Activated CD8-positive, alpha-beta memory T cell treated with anti-CD3 and anti-CD28 coated beads, Interleukin-2, amount 50 U/mL, for 4 hours (primary cell): ENCODE results near the gene PRKCE.
"Not testable (repeated sequence)": the region's sequence is repeated elsewhere in the genome, so short reads cannot be mapped to it uniquely, and the experiment has no call there.

Source experiments
- DNase-seq: peaks from one replicate; pipeline ENCODE4 v3.0.0-alpha.2; 2020

PRKCE gene

DNA sequence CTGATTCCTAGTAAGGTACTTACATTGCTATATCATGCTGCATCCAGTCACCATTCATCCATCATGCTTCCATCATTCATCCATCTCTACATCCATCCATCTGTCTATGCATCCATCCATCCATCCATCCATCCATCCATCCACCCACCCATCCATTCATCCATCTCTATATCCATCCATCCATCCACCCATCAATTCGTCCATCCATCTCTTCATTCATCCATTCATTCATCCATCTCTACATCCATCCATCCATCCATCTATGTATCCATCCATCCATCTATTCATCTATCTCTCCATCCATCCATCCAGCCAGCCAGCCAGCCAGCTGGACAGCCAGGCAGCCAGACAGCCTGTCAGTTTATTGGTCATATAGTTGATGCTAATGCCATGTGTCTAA is 20.7 kb downstream of the PRKCE start:
- DNase-seq, result no peak

DNA sequence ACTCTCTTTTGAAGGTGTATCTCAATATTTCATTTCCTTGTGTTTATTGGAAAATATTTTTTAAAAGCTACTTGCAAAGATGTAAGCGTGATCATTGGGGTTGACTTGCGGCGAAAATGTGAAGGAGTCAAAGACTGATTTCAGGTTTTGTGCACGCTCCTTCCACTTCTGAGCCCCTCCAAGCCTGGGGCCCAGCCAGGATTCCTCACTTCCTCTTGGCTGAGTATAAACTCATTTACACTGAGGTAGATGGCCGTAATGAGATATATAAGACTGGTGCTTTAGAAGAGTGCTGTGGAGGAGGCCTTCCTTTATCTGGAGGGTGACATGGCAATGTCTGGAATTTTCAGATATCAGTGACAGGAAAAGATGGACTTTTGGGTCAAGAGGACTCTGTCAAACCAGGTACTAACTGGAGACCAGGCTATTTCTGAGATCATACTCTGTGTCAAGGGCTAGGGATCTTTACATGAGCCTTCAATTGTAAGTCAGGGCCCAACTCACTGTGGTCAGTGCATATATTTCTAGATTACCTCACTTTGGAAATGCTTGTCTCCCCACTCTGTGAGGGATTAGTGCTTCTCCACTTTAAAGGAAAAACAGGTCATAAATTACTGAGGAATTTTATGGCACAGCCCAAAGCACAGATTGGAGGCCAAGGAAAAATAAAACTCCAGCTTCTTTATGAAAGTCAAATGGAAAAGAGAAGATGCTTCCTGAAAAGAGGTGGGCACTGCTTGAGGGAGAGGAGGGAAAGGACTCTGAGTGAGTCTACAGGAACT is 22.8 kb downstream of the PRKCE start:
- DNase-seq, result no peak

DNA sequence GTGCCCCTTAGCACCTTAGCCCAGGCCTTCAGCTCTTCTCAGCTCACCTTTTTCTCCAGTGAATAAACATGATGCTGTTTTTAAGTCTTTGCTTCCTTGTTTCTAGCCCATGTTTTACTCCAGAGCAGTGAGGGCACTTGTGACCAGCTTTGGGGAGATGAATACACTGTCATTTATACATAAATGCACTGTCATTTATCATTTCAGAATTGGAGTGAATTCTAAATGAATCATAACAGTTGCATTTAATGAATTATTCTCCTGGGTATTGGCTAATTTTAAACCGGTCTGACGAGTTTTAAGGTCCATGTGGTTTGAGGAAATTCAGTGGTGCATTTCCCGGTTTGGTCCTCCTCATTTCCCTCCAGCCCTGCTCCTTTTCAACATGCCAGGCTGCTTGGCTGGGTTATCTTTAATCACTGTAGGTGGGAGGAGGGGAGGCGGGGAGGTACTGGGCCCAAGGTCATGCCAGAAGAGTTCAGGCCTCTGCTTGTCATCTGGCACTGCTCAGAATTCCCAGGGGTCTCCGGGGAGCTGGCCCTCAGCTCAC is 23.9 kb downstream of the PRKCE start:
- no peak for DNase-seq

DNA sequence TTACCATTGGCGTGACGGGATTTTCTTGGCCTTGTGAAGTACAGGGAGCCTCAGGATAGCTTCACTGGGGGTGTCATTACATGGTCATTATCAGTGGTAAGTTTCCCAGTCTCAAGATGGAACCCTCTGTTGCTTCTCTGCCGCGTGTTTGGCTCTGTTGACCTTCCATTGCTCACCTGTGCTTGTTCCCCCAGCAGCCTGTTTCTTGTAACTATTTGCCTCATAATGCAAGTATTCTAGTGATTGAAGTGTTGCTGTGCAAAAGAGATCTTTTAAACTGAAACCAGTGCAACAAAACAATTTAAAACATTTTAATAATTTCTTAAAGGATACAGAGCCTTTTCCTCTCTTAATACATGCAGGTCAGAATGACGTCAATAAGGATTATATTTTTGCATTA is 24.6 kb downstream of the PRKCE start:
- DNase-seq, result no peak

DNA sequence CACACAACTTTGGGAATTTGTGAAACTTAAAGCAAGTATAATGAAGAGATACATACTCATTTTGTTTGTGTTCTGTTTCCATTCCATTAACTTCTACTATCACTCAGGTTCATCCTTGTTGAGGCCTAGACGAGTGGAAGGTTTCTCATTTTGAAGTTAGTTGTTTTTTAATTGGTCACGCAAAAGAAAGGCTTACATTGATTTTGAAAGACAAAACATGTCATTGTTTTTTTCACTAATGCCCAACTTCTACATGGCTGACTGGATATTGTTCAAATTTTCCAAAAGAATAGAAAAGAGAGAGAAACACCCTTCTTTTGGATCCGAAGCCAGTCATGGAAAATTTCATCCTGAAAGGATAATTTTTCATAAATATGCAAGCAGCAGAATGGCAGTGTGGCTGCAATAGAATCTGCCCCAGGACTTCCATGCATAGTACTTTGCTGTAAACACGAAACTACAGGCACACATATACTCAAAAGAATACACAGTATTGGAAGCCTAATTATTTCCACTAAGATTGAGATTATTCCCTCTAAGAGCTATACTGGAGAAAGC is 27.4 kb downstream of the PRKCE start:
- DNase-seq, result no peak

DNA sequence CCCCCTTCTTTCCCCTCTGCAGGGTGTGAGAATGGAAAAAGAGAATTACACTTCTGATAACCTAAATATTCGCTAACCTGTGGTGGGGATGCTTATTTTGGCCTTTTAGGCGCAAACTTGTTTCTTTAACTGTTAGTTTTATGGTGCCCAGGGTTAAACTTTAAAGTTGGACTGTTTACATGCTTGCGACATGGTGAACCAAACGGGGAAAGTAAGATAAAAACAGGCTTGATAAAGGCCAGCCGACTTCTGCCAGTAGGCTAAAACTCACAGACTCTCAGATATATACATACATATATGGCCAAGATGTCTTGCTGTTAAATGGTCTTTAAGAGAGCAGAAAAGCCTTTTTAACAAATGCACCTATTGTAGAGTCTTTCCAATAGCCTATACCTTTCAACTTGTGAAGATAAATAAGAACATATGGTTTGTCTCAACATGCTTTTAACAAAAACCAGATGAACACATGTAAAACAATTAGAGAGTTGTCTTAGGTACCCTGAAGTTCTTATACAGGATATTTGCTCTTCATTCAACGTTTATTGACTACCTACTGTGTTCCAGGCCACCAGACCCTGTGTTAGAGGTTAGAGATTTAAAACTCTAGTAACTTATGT is 29.0 kb downstream of the PRKCE start:
- DNase-seq, result no peak

DNA sequence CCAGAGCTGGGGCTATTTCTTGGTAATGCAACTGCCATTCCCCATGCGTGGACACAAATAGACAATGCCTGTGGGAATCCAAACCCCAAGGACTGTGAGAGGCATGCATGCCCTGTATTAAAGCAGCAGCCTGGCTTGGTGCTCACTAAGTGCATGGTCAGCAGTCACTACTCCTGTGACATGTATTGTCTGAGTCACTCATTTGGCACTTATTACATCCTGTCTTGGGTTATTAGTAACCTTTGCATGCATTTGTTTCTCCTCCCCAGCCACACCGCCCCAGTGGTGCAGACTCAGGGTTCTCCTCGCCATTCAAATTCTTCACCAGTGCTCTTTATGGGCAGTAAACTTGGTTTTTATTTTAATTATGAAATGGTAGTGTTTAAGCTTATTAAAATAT is 30.2 kb downstream of the PRKCE start:
- DNase-seq, result no peak

DNA sequence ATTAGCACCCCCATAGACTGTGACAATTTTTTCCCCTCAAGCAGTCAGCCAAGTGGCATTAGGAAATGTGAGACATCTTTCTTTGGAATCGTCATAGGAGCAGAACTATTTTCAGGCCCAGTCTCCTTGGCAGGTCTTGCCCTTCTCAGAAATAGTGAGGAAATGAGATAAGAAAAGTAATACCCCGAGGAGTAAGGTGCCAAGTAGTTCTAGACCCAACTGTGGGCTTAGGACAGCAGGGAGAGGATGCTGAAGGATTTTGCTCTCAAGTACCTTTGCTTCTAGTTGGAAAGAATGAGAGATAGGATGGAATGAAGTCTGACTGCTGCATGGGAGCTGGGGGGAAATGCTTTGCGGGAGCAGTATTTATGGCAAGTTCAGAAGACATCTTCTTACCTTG is 31.8 kb downstream of the PRKCE start:
- no peak for DNase-seq

DNA sequence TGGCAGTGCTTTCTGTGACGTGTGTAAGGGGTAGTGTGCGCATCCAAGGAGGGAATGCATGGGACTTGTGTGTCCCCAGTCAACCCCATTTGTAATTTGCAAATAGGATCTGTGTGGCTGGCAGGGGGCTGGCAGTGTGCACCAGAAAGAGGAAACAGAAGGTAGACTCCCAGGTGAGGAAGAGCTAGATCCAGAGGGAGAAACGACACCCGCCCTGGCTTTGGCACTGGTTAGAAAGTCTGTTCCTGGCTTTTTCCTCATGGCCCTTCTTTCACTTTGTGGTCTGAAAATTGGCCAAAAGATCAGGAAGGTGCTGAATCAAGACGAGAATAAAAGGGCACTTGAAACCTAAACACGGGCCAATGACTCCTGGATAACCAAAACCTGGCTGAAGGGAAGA is 33.3 kb downstream of the PRKCE start:
- no peak for DNase-seq

DNA sequence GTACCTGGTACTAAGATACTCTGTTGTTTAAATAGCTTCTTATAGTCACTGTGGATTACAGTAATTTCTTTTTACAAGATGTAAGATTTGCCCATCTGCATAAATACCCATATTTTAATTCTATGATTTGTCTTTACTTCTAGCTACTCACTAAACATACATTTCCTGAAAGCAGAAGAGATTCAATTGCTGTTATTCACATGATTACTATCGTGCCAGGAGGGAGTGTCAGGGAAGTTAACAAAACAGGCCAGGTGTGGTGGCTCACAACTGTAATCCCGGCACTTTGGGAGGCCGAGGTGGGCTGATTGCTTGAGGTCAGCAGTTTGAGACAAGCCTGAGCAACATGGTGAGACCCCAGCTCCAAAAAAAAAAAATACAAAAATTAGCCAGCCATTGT is 33.8 kb downstream of the PRKCE start:
- DNase-seq, result no peak

DNA sequence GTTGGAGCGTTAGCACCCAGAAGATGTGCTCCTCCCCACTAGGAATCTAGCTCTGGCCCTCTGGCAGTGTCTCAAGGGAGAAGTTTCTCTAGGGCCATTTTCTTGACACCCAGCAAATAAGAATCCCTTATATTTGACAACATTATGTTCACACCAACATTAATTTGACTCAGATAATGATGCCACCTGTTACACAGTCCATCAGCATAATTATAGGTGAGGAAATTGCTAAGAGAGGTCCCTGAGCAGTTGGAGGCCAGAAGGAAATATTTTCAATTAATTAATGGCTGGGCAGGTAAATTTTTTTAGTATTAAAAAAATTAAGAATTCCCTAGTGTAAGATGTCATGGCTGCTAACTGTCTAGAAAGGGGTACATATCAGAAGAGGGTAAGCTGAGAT is 36.5 kb downstream of the PRKCE start:
- DNase-seq, result no peak

DNA sequence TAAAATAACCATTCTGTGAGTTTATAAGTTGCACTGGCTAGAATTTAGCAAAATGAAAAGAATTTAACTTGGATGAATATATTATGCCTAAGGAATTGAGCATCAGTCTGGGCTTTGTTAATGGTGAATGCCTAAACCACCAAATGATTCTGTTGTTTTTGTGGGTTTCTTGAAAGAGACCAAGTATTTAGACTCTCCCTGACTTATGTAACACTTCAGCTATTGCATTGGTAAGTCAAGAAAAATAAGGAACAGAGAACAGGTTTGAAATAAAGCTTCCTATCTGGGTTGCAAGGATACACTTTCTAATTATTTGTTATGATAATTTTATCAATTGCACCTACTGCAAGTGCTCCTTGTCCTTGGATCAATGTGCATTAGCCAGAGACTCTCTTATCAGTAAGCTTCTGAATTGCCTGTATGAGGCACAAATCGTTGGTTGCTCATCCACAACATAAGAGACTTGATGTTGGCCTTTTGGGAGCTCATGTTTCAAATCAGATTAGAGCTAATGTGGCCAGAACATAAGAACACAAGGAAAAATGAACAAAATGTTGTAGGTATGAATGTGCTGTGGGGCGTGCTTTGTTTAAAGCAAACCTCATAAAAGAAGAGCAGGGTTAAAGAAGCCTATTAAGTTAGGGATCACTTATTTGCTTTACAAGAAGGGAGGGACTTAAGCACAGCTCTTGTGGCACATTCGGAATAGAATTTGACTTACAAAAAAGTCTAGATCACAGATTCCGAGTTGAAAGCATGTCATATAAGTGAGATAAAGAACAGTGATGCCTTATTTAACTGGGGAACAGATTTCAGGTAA is 37.2 kb downstream of the PRKCE start:
- DNase-seq, result no peak

DNA sequence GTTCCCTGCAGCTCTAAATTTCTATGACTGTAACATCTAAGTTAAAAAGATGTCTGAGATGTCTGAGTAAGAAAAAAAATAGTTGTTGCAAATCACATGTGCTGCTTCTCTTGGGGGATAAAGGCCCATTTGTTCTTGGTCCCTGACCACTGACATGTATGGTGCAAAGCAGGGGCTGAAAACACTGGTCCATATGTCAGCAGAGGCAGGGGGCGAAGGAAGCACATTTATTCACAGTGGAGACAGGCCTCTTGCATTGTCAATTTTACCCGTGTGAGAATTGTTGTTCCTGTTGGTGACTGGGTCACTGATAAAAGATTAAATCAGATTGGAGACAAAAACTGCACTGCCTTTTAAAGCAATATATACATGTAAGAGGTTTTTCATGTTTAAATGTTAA is 38.8 kb downstream of the PRKCE start:
- no peak for DNase-seq

DNA sequence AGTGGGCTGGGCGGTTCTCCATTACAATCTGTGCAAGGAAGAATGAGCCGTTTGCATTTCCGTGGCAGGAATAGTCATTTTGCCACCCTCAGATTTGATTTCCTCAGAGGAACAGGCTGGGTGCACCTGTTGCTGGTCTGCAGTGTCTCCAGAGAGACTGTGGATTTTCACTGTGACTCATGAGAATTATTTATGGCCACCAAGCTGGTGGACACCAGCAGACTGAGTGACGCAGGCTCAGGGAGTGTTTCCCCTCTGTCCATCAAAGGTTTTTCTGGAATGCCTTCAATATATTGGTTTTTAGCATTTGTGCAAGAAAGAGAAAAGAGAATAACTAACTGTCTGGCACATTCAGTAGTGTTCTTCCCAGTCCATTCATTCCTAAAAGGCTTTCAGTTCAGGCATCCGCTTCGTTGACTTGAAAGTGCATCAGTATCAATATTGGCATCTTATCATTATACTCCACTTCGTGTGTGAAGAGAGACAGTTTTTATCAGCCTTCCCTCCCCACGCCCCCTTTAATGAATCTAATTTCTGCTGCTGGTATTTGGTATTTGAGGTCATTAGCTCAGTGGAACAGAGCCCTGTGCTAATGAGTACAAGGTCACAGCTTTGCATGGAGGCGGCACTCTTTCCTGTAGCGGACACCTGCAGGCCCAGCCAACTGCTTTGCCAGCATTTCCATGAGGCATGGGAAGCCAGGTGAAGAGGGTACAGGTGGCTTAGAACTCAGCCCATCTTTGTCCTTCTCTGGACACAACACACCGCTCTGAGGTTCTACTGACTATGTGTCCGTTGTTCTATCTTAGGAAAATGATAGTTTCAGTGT is 39.9 kb downstream of the PRKCE start:
- no peak for DNase-seq

DNA sequence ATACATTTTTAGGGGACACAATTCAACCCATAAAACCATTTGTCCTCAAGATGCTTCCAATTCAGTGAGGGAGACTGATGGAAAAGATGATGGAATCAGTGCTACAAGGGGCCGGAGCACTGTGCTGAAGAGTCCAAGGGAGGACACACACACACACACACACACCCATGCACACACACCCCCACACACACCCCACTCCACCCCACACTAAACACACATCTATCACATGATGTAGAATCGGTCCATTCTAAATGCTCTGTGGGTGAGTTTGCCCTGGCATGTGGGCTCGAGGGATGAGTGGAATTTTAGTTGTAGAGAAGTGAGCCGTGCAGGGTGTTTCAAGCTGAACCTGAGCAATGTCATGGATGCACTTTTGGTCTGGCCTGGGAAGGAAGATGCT is 41.1 kb downstream of the PRKCE start:
- DNase-seq, result no peak

DNA sequence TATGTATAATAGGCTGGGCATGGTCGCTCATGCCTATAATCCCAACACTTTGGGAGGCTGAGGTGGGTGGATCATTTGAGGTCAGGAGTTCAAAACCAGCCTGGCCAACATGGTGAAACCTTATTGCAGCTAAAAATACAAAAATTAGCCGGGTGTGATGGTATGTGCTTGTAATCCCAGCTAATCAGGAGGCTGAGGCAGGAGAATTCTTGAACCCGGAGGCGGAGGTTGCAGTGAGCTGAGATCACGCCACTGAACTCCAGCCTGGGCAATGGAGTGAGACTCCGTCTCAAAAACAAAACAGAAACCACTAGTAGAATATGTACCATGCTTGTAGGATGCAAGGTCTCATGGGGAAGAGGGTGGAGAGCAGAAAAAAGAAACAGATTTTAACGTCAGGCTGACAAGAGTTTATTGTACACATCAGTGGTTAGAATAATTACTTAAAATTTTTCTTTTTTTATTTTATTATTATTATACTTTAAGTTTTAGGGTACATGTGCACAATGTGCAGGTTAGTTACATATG is 44.1 kb downstream of the PRKCE start:
- not testable (repeated sequence) for DNase-seq

DNA sequence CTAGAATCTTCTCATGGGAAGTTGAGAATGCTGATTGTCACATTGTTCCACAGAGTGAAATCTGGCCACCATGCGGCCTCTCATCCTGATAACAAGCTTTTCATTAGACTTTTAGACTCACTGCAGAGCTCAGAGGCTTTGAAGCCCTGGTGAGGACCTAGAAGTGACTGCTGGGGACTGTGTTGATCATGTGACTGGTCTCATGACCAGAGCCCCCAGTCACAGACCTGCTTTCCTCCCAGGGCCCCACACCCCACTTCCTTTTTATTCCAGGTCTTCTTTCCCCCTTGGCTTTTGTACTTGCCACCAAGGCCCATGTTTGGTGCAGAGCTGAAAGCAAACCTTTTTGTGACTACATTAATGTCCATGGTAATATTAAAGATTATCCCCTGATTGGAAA is 45.2 kb downstream of the PRKCE start:
- no peak for DNase-seq

DNA sequence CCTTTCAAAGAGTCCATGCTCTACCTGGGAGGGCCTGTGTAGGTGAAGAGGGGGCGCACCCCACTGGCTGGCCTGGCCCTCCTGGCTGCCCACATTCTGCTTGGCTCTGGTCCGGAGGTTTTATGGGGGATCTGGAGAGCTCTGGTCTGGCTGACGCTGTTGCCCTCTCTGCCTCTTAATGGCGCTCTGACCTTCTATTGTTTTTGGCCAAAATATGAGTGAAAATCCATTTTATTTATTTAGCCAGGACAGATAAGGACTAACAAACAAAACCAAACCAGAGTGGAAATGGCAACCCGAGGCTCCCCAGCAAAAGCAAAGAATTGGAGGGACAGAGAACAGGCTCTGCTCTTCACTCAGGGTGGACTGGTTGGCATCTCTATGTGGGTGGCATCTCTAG is 45.7 kb downstream of the PRKCE start:
- no peak for DNase-seq

DNA sequence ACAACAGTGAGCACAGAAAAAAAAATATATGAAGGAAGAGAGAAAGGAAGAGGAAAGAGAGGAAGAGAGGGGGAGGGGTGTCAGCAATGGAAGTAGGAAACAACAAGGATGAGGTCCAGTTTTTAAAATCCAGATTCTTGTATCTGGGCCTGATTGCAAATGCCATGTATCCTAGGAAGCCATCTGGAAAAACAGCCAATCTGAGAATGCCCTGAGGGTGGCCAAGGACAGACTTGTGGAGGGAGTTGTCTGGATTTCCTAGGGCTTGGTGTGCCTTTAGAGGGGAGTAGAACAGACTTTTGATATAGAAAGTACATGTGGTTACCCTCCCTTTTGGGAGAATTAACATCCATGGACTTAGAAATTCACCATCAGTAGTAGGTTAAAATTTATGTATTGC is 47.1 kb downstream of the PRKCE start:
- DNase-seq, result no peak

DNA sequence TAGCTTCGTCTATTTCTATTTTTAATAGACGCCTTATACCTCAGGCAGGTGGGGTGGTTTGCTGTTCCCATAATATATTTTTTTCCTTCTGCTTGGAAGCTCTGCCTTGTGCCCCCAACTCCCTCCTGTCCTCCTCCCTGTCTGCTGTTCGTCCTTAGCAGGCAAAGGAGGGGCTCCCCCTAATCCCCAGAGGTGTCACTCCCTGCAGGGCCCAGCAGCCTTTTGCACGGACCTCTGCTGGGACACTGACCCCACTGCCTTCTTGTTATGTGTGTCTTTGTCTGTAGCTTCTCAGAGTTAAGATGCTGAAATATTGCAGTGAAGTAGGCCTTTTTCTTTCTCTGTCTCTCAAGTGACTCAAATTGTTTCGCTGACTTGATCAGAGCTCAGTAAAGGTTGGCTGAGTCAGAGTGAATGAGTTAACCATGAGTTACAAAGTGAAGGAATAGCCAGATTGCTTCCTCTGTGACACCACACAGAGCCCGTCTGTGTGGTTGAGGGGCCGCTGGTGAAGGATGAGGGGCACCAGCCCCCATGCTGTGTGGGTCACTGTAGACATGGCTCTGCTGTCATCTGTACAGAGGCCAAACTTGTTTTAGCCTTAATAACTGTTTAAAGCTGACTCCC is 47.7 kb downstream of the PRKCE start:
- no peak for DNase-seq

DNA sequence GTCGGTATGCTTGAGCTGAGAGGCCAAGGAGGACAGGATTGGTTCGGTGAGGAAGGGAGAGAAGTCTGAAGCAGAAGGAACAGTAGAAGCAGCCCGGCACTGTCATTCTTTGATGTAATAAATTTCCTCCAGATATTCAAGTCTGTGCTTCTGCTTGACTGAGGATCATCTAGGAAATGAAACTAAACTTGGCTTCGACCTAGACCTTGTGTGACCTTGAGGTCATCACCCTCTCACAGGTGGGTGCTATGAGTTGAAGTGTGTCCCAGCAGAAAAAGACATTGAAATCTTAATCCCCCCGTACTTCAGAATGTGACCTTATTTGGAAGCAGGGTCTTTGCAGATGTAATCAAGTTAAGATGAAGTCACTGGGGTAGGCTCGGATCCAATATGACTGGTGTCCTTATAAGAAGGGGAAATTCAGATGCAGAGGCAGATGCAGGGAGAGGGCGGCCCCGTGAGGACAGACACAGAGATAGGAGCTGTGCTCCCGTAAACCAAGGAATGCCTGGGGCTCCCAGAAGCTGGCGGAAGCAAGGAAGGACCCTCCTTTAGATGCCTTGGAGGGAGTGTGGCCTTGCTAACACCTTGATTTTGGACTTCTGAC is 49.0 kb downstream of the PRKCE start:
- no peak for DNase-seq
